GM18867 (cell line): ENCODE measurements around the gene ELP2.
"Not testable (repeated sequence)": the region's sequence is repeated elsewhere in the genome, so short reads cannot be mapped to it uniquely, and the experiment has no call there.

Experiments used
- ATAC-seq: cut with Tn5 transposase; IDR thresholded peaks from one replicate; pipeline ENCODE4 v1.9.1; 2021; ENCODE audit warnings: mild to moderate bottlenecking, moderate library complexity; ENCODE audit not compliant: unreplicated experiment

Gene ELP2

DNA sequence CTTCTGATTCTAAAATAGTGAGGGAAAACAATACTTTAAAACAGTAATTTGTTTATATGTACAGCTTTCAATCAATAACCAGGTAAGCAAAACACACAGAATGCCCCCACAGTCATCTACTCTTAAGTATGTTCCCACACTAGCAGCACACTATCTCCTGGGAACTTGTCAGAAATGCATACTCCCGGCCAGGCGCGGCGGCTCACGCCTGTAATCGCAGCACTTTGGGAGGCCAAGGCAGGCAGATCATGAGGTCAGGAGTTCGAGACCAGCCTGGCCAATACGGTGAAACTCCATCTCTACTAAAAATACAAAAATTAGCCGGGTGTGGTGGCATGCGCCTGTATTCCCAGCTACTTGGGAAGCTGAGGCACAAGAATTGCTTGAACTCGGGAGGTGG, 12.9 kb upstream of the ELP2 start:
- not testable (repeated sequence) for ATAC-seq

DNA sequence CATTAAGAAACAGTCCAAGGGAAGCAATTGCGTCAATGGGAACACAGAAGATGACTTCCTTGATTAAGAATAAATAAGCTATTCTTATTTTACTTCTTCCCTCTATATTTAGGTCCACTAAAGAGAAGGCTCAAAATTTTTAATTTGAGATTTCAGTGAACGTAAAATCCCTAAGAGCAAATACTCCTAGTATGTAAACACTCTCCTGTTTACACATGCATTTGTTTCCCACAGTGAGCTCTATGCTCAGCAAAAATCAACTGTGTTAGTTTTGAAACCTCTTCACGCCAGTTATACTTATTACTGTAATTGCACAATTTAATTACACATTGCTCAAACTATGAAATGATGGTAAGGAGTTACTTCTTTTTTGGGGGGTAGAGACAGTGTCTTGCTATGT, 9.4 kb upstream of the ELP2 start:
- no peak for ATAC-seq

DNA sequence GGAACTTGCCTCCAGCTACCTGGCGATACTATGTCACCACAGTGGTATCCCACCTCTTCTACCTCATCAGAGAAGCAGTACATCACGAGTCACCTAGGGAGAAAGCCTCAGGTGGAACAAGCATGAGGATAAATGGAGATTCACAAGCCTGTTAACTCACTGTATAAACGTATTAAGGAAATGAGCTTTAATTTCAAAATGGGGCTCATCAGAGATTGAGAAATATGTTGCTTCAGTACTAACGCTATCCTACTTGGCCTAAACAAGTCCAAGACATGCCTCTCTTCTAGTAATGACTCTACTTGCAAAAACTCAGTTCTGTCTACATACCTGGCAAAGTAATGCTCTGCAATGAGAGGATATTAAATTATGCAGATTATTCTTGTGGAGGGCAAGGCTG, 4.9 kb upstream of the ELP2 start:
- no peak for ATAC-seq

DNA sequence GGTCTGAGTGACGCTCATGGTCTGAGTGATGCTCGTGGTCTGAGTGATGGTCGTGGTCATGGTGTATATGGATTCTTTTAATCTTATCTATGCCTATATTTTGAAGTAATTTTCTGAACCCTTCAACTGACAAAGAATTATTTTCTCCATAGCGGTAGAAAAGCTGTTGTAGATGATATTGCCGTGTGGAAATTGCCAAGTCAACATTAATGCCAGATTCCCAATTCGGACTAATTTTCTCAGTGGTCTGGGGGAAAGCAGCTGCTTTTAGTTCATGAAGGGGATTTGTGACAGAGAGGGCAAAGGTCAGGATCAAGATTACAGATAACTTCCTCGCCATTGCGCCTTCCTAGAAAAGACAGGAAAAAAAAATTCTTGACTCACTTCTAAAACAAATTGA, 3.0 kb upstream of the ELP2 start:
- no peak for ATAC-seq

DNA sequence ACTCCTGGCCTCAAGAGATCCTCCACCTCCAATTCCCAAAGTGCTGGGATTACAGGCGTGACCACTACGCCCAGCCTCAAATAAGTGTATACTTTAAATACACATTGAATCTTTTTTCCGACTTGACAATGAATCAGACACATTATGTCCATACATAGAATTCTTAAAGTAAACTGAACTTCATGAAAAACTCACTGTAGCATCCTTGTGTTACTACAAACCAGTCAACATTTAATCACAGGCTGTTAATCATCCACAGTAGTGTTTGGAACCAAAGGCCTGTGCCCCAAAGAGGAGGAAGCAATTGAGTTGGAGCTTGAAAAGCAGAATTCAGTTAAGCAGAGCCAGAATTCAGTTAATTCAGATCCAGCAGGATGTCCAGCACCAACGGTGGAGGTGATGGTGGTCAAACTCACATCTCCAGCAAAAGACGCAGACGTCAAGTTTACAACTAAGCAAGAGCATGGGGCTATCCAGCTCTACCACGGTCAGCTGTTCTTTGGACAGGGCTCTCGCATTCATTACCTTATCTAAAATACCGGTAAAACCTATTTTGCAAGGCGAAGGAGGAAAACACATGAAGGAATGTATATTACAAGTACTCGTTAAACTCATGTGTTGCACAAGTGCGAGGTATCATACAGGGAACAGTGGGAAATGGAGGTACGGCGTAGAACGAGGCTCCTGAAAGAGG, 1.7 kb upstream of the ELP2 start:
- no peak for ATAC-seq

DNA sequence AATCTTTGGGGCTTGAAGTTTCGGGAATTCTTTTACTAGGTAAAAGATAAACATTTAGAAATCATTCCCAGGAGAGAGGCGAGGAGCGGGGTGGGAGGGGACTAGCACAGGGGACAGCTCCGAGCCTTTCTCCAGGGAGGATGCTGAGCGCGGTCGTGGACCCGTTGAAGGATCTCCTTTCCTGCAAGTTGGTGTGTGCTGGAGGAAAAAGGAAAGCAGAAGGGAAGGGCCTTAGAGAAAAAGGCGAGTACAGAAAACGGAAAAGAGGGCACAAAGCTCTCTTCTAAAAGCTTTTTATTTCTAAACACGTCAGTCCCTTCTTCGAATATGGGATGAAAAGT, 1.2 kb upstream of the ELP2 start:
- ATAC-seq = no peak

DNA sequence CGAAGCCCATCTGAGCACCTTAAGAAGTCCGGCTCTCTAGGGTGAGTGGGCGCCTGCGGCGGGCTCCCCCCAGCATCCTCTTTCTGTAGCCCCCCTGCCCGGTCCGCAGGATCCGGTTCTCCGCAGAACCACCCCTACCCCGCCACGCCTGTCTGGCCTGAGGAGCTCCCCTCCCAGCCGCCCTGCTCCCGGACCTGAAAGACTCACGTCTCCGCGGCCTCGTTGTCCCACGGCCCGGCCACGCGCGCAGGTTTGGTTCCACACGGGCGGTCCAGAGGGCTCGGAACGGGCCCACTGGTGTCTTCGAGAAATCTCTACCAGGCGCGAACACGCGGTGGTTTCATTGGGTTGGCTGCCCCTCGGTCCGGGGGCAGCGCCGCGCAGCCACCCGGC, 796 bp upstream of the ELP2 start:
- peak; percentile 22 for ATAC-seq

DNA sequence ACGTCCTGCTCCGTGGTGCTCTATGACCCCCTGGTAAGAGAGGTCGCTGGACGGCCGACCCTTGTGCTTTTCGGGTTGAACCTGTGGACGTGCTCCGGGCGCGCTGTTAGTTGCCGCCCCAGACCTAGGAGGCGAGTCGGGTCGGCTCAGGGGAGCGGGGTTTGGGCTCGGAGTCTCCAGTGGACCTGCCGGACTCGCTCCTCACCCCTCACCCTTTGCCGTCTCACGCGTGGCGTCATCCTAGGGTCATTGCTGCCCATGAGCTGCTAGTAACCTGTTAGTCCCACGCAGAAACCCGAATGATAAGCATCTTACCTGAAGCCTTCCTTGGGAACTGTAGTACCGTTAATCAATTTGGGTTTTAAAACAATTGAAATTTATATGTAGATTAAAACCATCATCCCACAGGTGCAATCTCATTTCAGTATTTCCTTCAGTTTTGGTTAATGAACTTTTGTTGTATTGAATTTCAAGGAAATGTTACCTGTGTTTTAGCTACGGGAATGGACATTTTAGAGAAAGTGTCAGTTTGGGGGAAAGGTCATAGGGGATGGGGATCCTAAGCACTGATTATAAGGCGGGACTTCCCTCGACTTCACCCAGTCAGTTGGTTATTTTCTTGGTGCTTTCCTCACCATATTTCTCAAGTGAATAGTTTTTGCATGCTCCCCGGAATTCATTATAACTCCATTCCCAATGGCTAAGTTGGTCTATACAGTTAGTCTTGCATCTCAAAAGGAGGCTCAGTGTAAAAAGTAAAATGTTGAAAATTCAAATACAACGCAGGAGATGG, 536 bp downstream of the ELP2 start:
- peak; percentile 25 for ATAC-seq

DNA sequence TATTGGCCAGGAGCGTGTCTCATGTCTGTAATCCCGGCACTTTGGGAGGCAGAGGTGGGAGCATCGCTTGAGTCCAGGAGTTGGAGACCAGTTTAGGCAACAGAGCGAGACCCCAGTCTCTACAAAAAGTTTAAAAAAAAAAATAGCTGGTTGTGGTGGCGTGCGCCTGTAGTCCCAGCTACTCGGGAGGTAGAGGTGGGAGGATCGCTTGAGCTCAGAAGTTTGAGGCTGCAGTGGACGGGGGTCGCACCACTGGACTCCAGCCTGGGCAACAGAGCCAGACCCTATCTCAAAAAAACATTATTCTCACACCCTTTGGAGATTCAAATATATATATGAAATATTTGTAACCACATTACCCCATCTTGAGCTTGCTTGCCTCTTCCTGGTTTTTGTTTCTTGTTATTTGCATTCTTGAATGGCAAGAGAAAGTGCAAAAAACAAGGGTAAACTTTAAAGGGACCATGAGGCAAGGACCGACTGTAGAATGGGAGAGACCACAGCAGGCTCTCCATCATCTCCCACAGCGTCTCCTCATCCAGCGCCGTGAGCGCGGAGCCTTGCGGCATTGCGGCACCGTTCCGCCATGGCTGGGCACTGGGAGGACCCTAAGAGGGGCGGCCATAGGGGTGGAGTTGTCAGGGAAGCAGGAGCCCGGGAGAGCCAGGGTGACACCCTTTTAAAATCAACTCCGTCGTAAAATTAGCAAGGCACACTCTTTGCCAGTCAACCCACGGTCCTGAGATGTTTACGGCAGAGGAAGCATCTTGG, 1.4 kb downstream of the ELP2 start:
- no peak for ATAC-seq

DNA sequence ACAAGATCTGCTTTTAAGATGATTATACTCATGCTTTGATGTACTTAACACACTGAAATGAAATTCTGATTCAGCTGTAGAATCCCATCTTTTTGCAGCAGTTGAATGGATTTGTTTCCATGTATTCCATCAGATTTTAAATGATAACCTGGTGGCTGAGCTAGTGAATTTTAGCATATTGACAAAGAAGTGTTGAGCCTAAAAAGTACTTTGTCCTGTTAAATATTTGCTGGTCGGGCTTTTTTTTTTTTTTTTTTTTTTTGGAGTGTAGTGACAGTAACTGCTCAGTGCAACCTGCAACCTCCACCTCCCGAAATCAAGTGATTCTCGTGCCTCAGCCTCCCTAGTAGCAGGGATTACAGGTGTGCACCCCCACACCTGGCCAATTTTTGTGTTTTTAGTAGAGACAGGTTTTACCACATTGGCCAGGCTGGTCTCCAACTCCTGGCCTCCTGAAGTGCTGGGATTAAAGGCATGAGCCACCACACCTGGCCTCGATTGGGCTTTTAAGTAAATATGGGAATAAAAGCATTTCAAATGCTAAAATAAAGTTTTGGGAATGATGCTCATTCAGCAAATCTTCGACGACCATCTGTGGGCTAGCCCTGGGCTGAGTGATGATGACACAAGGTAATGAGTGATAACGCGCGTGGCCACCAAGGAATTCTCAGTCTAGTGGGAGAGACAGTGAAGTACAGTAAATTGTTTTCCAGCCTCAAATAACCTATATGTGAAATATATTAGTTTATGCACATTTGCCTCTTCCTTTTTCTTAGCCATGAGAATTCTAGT, 2.2 kb downstream of the ELP2 start:
- no peak for ATAC-seq

DNA sequence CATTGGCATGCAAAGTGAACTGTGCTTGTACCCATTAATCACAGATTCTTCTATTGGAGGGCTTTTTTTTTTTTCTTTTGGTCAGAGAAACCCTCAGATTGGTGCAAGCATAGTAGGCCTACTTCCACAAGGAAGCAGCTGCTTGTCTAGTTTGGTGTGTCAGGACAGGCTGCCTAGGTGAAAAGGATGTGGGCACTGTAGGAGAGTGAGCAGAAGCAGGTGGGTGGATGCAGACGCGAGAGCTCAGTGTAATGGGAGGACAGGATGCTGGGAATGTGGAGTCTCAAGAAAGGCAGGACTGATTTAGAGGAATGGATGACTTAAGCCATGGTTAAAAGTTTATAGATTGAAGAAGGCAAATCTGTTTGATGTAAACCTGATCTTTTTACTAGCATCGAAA, 3.1 kb downstream of the ELP2 start:
- ATAC-seq = no peak

DNA sequence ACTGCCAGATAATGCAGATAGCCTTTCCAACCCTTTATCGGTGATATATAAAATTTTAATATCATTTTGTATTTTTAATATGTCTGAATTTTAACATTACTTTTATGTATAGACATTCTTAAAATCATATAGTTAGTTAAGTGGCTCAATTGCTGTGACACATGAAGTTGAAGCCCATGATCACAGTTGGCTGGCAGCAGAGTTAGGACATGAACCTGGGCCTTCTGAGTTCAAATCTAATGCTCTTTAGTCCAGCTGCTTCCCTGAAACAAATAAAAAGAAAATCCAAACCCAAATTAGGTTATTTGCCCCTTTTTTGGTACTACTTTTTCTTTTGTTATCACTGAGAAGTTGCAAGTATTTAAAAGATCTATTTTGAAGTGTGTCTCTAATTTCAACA, 5.6 kb downstream of the ELP2 start:
- ATAC-seq = no peak

DNA sequence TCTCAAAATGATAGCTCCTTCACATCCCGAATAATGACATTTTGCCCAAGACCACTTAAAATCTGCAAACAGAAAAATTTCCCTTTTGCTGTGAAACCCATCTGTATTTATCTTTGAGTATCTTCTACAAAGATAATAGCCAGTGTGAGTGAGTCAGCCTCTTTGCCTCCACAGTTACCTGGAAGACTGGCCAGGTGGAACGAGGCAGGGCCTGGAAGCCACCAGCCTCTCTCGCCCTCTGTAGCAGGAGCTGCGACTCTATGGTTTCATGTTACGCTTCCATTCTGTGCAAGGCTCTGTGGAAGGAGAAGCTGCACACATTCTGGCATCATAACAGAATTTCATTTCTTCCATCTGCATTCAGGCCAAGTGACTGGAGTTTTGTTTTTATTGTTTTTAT, 9.5 kb downstream of the ELP2 start:
- no peak for ATAC-seq

DNA sequence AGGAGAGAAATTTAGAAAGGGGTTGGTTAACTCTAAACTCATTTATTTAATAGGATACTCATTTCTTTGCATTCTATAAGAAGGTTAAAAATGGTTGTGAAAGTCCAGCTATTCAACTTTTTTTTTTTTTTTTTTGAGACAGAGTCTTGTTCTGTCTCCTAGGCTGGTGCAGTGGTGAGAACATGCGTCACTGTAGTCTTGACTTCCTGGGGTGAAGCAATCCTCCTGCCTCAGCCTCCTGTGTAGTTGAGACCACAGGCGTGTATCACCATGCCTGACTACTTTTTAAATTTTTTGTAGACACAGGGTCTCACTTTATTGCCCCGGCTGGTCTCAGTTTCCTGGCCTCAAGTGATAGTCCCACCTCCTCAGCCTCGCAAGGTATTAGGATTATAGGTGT, 11.9 kb downstream of the ELP2 start:
- no peak for ATAC-seq

DNA sequence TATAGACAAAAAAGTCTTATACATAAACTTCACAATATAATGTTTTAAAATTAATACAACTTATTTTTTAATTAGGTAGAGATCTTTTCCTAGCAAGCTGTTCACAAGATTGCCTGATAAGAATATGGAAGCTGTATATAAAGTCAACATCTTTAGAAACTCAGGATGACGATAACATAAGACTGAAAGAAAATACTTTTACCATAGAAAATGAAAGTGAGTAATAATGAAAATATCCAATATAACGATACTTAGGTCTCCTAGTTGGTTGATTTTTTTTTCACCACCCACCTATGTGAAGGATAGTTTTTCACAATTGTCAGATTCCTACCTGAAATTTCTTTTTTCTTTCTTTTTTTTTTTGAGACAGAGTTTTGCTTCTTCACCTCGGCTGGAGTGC, 13.1 kb downstream of the ELP2 start:
- ATAC-seq = no peak

DNA sequence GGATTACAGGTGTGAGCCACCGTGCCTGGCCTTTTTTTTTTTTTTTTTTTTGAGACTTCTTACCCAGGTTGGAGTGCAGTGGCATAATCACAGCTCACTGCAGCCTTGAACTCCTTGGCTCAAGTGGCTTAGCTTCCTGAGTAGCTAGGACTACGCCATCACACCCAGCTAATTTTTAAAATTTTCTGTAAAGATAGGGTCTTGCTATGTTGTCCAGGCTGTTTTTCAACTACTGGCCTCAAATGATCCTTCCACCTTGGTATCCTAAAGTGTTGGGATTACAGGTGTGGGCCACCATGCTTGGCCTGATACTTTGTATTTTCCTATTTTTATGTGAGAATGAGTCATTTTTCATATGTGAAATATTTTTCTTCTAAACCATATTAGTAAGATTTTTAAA, 13.7 kb downstream of the ELP2 start:
- ATAC-seq = no peak

DNA sequence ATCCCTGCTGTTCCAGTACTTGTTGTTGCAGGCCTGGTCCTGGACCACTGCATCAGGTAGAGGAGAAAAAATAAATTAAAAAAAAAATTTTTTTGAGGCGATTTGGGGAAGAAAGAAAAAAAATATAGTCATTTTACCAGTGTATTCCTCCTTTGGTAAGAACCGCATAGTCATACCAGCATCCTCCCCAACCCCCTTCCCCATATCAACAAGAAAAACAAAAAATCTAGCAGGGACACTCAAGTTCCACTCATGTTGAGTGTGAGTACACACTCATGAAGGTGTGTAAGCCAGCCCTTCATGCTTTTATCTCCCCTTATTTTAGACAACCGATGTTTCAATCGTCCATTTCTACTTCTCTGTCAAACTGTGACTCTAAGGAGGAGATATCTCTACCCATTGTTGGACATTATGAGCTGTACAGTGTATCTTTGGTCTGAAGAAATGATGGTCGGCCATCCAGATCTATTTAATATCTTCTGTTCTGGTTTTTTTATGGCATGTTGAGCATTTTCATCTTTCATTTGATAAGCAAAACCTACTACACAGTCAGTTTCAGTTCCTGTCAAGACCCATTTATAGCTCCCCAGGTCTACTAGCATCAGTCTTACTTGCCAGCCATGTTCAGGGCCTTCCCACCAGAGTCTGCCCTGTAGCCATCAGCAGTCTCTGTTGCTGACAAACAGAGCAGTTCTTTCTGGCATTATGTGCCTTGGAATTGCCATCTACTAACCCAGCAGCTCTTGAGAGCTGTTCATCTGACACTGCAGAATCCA, 20.0 kb downstream of the ELP2 start:
- ATAC-seq = peak; percentile 97

DNA sequence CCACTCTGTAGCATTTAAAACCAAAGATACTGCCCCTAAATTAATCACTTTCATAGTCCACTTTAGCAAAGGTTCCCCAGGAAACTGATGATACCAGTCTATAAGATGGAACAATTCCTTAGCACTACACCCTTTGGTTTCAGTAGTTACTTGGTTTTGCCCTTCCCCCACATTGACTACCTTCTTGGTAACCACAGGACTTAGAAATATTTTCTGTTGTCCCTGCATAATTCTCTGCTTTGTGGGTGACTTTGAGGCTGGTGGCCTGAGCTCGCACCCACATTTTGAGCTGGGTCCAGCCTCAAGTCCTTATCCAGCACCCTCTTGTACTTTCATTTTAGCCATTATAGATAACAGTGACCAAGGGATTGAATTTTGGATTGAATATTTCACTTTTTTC, 23.1 kb downstream of the ELP2 start:
- ATAC-seq = no peak

DNA sequence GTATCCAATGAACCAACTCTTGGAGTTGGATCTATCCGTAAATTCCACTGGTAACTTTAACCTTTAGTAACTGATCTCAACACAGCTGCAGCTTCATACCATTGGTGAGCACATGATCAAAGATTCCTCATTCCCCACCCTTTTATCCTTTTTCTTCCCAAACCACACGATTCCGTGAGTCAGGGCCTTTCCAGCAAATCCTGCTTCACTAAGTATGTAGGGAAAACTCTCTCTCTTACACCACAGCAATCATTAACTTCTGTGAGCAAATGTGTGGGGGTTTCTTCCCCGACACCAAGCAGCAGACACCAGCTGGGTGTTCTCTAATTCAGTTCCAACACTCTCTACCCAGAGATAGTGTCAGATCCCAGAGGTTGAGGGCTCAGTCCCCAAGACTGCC, 23.5 kb downstream of the ELP2 start:
- no peak for ATAC-seq

DNA sequence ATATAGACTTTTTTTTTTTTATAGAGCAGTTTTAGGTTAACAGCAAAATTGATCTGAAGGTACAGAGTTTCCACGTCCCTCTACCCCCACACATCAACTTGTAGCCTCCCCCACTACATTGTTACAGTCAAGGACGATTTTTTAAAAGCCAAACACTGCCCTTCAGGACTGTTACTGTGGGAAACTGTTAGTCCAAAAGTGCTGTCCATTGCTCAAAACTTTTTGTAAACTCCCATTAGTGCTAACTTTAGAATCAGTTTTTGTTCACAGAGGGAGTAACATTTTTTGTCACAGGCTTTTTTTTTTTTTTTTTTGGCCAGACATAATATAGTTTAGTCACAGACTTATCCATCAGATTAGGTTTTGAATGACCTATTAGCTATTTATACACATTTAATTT, 24.1 kb downstream of the ELP2 start:
- ATAC-seq = no peak
